ENCODE measurements around the gene LYSMD2. TPM values are rescaled to one million over a fixed set of nuclear protein-coding genes. Genes with fewer than 3 reads are reported as not detected.

Gene LYSMD2
- total and polyA plus RNA-seq, 2 experiments from 2014 or later, result 5.4 to 5.9 TPM

- no peak for TF ChIP-seq EZH2phosphoT487 (IDR thresholded peaks at IDR 0.05; ENCODE audit: unreplicated experiment)
- Histone ChIP-seq H3K4me2 (no peak overlapping the region), H3K36me3 (ENCODE audit: insufficient read depth) (no peaks in the 10 kb centered on the region), H3K79me2 (replicated peaks; ENCODE audit: insufficient read depth) (peaks cover 7% of the 10 kb centered on the region; the same call in 1 of the 2 replicates), H3K4me1 (ENCODE audit: insufficient read depth) (peaks cover 22% of the 10 kb centered on the region), H2AFZ (no peak overlapping the region), H3K27ac (ENCODE audit: low read depth) (no peak overlapping the region), H3K9me2 (ENCODE audit: insufficient read depth) (no peaks in the 10 kb centered on the region), H3K27me3 (ENCODE audit: insufficient read depth) (no peaks in the 10 kb centered on the region), H3F3A (replicated peaks; ENCODE audit: low read depth) (no peaks in the 10 kb centered on the region), H3K4me3 (no peak overlapping the region), H4K20me1 (replicated peaks; ENCODE audit: insufficient read depth) (no peaks in the 10 kb centered on the region)
- Mint-ChIP-seq H3K36me3 (ENCODE audit: low read depth) (no peaks in the 10 kb centered on the region; the same call in 2 of the 3 replicates), H3K4me1 (peaks cover 16% of the 10 kb centered on the region; the same call in 2 of the 3 replicates), H3K4me3 (no peak overlapping the region), H3K27me3 (ENCODE audit: insufficient read depth, low read depth, poor library complexity) (peaks cover 8% of the 10 kb centered on the region), H3K27ac (no peak overlapping the region), H3K9me3 (no peaks in the 10 kb centered on the region)
- ATAC-seq (no peak), DNase-seq (ENCODE audit: low spot score) (no peak)
Observed at GRCh38 chr15:51678096-51678495, 59.4 kb downstream of the LYSMD2 start.

- Histone ChIP-seq H3F3A (replicated peaks; ENCODE audit: low read depth) (no peaks in the 10 kb centered on the region), H2AFZ (no peak overlapping the region; the same call in 1 of the 2 replicates), H3K4me3 (no peak overlapping the region), H4K20me1 (replicated peaks; ENCODE audit: insufficient read depth) (no peaks in the 10 kb centered on the region), H3K4me1 (ENCODE audit: insufficient read depth) (peaks cover 23% of the 10 kb centered on the region), H3K27me3 (ENCODE audit: insufficient read depth) (no peaks in the 10 kb centered on the region), H3K4me2 (no peak overlapping the region), H3K36me3 (ENCODE audit: insufficient read depth) (no peaks in the 10 kb centered on the region), H3K79me2 (replicated peaks; ENCODE audit: insufficient read depth) (peaks cover 5% of the 10 kb centered on the region; the same call in 1 of the 2 replicates), H3K27ac (ENCODE audit: low read depth) (no peak overlapping the region), H3K9me2 (ENCODE audit: insufficient read depth) (no peaks in the 10 kb centered on the region)
- no peaks in the 10 kb centered on the region for H3K36me3 Mint-ChIP-seq (ENCODE audit: low read depth)
- peaks cover 10% of the 10 kb centered on the region for H3K27me3 Mint-ChIP-seq (ENCODE audit: insufficient read depth, low read depth, poor library complexity)
- H3K9me3 Mint-ChIP-seq, result no peaks in the 10 kb centered on the region
- H3K27ac Mint-ChIP-seq, result no peak overlapping the region
- no peak for ATAC-seq
- no peak for DNase-seq (ENCODE audit: low spot score)
- peaks cover 20% of the 10 kb centered on the region; the same call in 2 of the 3 replicates for H3K4me1 Mint-ChIP-seq
- TF ChIP-seq, protein P1, sequence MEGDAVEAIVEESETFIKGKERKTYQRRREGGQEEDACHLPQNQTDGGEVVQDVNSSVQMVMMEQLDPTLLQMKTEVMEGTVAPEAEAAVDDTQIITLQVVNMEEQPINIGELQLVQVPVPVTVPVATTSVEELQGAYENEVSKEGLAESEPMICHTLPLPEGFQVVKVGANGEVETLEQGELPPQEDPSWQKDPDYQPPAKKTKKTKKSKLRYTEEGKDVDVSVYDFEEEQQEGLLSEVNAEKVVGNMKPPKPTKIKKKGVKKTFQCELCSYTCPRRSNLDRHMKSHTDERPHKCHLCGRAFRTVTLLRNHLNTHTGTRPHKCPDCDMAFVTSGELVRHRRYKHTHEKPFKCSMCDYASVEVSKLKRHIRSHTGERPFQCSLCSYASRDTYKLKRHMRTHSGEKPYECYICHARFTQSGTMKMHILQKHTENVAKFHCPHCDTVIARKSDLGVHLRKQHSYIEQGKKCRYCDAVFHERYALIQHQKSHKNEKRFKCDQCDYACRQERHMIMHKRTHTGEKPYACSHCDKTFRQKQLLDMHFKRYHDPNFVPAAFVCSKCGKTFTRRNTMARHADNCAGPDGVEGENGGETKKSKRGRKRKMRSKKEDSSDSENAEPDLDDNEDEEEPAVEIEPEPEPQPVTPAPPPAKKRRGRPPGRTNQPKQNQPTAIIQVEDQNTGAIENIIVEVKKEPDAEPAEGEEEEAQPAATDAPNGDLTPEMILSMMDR (conservative IDR thresholded peaks at IDR 0.05; ENCODE audit: low read depth in 2 of 2), result no peak
- TF ChIP-seq NANOG (IDR thresholded peaks at IDR 0.05; ENCODE audit: borderline replicate concordance), result no peak
- TF ChIP-seq, protein P2, sequence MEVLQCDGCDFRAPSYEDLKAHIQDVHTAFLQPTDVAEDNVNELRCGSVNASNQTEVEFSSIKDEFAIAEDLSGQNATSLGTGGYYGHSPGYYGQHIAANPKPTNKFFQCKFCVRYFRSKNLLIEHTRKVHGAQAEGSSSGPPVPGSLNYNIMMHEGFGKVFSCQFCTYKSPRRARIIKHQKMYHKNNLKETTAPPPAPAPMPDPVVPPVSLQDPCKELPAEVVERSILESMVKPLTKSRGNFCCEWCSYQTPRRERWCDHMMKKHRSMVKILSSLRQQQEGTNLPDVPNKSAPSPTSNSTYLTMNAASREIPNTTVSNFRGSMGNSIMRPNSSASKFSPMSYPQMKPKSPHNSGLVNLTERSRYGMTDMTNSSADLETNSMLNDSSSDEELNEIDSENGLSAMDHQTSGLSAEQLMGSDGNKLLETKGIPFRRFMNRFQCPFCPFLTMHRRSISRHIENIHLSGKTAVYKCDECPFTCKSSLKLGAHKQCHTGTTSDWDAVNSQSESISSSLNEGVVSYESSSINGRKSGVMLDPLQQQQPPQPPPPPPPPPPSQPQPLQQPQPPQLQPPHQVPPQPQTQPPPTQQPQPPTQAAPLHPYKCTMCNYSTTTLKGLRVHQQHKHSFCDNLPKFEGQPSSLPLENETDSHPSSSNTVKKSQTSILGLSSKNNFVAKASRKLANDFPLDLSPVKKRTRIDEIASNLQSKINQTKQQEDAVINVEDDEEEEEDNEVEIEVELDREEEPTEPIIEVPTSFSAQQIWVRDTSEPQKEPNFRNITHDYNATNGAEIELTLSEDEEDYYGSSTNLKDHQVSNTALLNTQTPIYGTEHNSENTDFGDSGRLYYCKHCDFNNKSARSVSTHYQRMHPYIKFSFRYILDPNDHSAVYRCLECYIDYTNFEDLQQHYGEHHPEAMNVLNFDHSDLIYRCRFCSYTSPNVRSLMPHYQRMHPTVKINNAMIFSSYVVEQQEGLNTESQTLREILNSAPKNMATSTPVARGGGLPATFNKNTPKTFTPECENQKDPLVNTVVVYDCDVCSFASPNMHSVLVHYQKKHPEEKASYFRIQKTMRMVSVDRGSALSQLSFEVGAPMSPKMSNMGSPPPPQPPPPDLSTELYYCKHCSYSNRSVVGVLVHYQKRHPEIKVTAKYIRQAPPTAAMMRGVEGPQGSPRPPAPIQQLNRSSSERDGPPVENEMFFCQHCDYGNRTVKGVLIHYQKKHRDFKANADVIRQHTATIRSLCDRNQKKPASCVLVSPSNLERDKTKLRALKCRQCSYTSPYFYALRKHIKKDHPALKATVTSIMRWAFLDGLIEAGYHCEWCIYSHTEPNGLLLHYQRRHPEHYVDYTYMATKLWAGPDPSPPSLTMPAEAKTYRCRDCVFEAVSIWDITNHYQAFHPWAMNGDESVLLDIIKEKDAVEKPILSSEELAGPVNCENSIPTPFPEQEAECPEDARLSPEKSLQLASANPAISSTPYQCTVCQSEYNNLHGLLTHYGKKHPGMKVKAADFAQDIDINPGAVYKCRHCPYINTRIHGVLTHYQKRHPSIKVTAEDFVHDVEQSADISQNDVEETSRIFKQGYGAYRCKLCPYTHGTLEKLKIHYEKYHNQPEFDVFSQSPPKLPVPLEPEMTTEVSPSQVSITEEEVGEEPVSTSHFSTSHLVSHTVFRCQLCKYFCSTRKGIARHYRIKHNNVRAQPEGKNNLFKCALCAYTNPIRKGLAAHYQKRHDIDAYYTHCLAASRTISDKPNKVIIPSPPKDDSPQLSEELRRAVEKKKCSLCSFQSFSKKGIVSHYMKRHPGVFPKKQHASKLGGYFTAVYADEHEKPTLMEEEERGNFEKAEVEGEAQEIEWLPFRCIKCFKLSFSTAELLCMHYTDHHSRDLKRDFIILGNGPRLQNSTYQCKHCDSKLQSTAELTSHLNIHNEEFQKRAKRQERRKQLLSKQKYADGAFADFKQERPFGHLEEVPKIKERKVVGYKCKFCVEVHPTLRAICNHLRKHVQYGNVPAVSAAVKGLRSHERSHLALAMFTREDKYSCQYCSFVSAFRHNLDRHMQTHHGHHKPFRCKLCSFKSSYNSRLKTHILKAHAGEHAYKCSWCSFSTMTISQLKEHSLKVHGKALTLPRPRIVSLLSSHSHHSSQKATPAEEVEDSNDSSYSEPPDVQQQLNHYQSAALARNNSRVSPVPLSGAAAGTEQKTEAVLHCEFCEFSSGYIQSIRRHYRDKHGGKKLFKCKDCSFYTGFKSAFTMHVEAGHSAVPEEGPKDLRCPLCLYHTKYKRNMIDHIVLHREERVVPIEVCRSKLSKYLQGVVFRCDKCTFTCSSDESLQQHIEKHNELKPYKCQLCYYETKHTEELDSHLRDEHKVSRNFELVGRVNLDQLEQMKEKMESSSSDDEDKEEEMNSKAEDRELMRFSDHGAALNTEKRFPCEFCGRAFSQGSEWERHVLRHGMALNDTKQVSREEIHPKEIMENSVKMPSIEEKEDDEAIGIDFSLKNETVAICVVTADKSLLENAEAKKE (CRISPR knock-in tag; IDR thresholded peaks at IDR 0.05), result no peak
- no peak overlapping the region for H3K4me3 Mint-ChIP-seq
Observed at GRCh38 chr15:51677452-51677851, 60.0 kb downstream of the LYSMD2 start.
